ENCODE data around the gene BRD9.

- TF ChIP-seq CTCF (IDR thresholded peaks at IDR 0.05) (no peak), EP300 (IDR thresholded peaks at IDR 0.05) (no peak)
Measured at GRCh38 chr5:927172-928015, 34.8 kb upstream of the BRD9 start.

All from ovary (tissue), 3 donors.